HepG2 (cell line): ENCODE results near the gene CACNG8. TPM values are rescaled to one million over a fixed set of nuclear protein-coding genes. Genes with fewer than 3 reads are reported as not detected.

Experiments used
- ATAC-seq: fragments of 200-7000 bp; cut with Tn5 transposase; 3 replicates; pipeline ENCODE4 v1.9.1; 2020; ENCODE audit warnings: mild to moderate bottlenecking, moderate library complexity
- BruUV-seq: library from RNA; stranded (reverse); fragments of 400-500 nt; replicated peaks from 2 replicates; lab custom pipeline; 2021; lab: Mats Ljungman, UMichigan
- CTCF ChIA-PET: fragments of 300-600 bp; formaldehyde crosslinking; extraction: SDS; loops from one replicate; lab custom pipeline; 2021; ENCODE audit warnings: low total read pairs, inconsistent platforms, low intra/inter-chr PET ratio; lab: Yijun Ruan, JAX
- POLR2A ChIA-PET: fragments of 350-600 bp; sonication (Branson Sonifier 250); formaldehyde crosslinking; loops from one replicate; lab custom pipeline; 2020; ENCODE audit warnings: antibody characterized with exemption, inconsistent platforms; lab: Yijun Ruan, JAX
- DNase-seq: peaks from one replicate; pipeline ENCODE4 v3.0.0-alpha.2; 2015; ENCODE audit warnings: low spot score
- FAIRE-seq: peaks from 3 replicates; lab custom pipeline; 2011; peaks lifted over from hg19 to GRCh38; lab: Jason Lieb, UNC
- H2AFZ ChIP-seq: one replicate; pipeline ENCODE4 v1.6.1; 2011; ENCODE audit warnings: low read length, inconsistent platforms
- H3K27ac ChIP-seq: fragments of 300-600 bp; 3 replicates; pipeline ENCODE4 v1.8.0; 2011; ENCODE audit warnings: mixed run types, mild to moderate bottlenecking, mixed read lengths, low read length, inconsistent platforms; ENCODE audit not compliant: insufficient read depth; ENCODE audit errors: extremely low read length
- H3K27me3 ChIP-seq, 2 experiments: fragments of 200-600 bp in 1 of 2; 2 replicates in 1 of 2; 3 replicates in 1 of 2; pipeline versions ENCODE4 v1.6.0 to v1.8.0; 2011; ENCODE audit warnings: low read length in 2 of 2, mild to moderate bottlenecking in 2 of 2, moderate library complexity in 2 of 2, inconsistent platforms in 1 of 2; ENCODE audit not compliant: insufficient read depth in 2 of 2, control insufficient read depth in 1 of 2
- H3K36me3 ChIP-seq, 2 experiments: fragments of 200-600 bp in 1 of 2; replicated peaks in 1 of 2; 2 replicates in 1 of 2; 3 replicates in 1 of 2; pipeline versions ENCODE4 v1.5.1 to v1.8.0; 2011; ENCODE audit warnings: low read length in 2 of 2, inconsistent platforms in 1 of 2; ENCODE audit not compliant: insufficient read depth in 2 of 2, control insufficient read depth in 1 of 2
- H3K4me1 ChIP-seq: 2 replicates; pipeline ENCODE4 v1.5.1; 2012; ENCODE audit warnings: low read length, inconsistent platforms; ENCODE audit not compliant: insufficient read depth
- H3K4me2 ChIP-seq: 2 replicates; pipeline ENCODE4 v1.6.0; 2011; ENCODE audit warnings: low read depth, low read length, inconsistent platforms
- H3K4me3 ChIP-seq, 3 experiments: fragments of 200-600 bp in 1 of 3; sonication (generic), shearing (Covaris generic) in 1 of 3; replicated peaks in 1 of 3; 2 replicates each; pipeline ENCODE4 v1.5.1; 2011 to 2016; ENCODE audit warnings: low read length in 3 of 3, inconsistent platforms in 2 of 3, low read depth in 2 of 3, mild to moderate bottlenecking in 2 of 3, control low read depth in 1 of 3, mixed read lengths in 1 of 3; ENCODE audit not compliant: insufficient read depth in 1 of 3
- H3K79me2 ChIP-seq: one replicate; pipeline ENCODE4 v1.6.1; 2011; ENCODE audit warnings: low read length, inconsistent platforms; ENCODE audit not compliant: insufficient read depth
- H3K9ac ChIP-seq: 2 replicates; pipeline ENCODE4 v1.6.0; 2011; ENCODE audit warnings: mild to moderate bottlenecking, low read depth, low read length, inconsistent platforms; ENCODE audit not compliant: insufficient read depth
- H3K9me3 ChIP-seq: 2 replicates; pipeline ENCODE4 v1.5.1; 2012; ENCODE audit warnings: mild to moderate bottlenecking, low read length
- H4K20me1 ChIP-seq: 2 replicates; pipeline ENCODE4 v1.6.0; 2011; ENCODE audit warnings: inconsistent platforms, mild to moderate bottlenecking, low read length, moderate library complexity; ENCODE audit not compliant: insufficient read depth
- BRD4 ChIP-seq: sonication (generic); formaldehyde crosslinking; IDR thresholded peaks from 2 replicates; pipeline ENCODE4 v1.4.0; 2020; ENCODE audit warnings: missing genetic modification reagents
- CCDC6 ChIP-seq: sonication (generic); formaldehyde crosslinking; IDR thresholded peaks from 2 replicates; pipeline ENCODE4 v1.8.1; 2022; ENCODE audit warnings: mild to moderate bottlenecking, missing genetic modification reagents, moderate library complexity
- ISL2 ChIP-seq: sonication (generic); formaldehyde crosslinking; IDR thresholded peaks from 2 replicates; pipeline ENCODE4 v1.5.0; 2020; ENCODE audit warnings: missing genetic modification reagents
- NCOA1 ChIP-seq: sonication (generic); formaldehyde crosslinking; IDR thresholded peaks from 2 replicates; pipeline ENCODE4 v1.9.0; 2021; ENCODE audit warnings: missing genetic modification reagents
- RAD21 ChIP-seq: fragments of 450-650 bp; formaldehyde crosslinking; IDR thresholded peaks from 2 replicates; pipeline ENCODE4 v1.5.0; 2020; ENCODE audit warnings: mild to moderate bottlenecking
- RCOR2 ChIP-seq: IDR thresholded peaks from 2 replicates; pipeline ENCODE4 v1.6.1; 2016; ENCODE audit warnings: missing biosample characterization, missing genetic modification reagents
- TGIF2 ChIP-seq: IDR thresholded peaks from 2 replicates; pipeline ENCODE4 v1.6.1; 2016; ENCODE audit warnings: control low read depth, missing compliant biosample characterization
- ZNF205 ChIP-seq: IDR thresholded peaks from 2 replicates; pipeline ENCODE4 v1.6.1; 2018; ENCODE audit warnings: missing biosample characterization, missing genetic modification reagents
- ZNF557 ChIP-seq: sonication (generic); formaldehyde crosslinking; IDR thresholded peaks from 2 replicates; pipeline ENCODE4 v1.4.0; 2020; ENCODE audit warnings: missing genetic modification reagents
- ZNF83 ChIP-seq: sonication (generic); formaldehyde crosslinking; IDR thresholded peaks from 2 replicates; pipeline ENCODE4 v1.4.0; 2020; ENCODE audit warnings: missing genetic modification reagents, mild to moderate bottlenecking, borderline replicate concordance
- WGBS: methylation state at CpG from one replicate; pipeline ENCODE4 v1.1.6; 2017; ENCODE audit warnings: low lambda C conversion rate; 5-methylcytosine and 5-hydroxymethylcytosine counted together
- in situ Hi-C: cut with HindIII; loops from 2 replicates; pipeline ENCODE4 v1.10.0; 2017; ENCODE audit warnings: low pct_unique_long_range_greater_than_20kb; ENCODE audit not compliant: extremely low pct_ligation_motif_present
- intact Hi-C: fragments of 100-400 bp; cut with micrococcal nuclease; formaldehyde crosslinking; loops from one replicate; pipeline ENCODE4 v1.10.0; 2022; ENCODE audit not compliant: unreplicated experiment
- polyA plus RNA-seq, 8 experiments: library from polyadenylated mRNA; depleted of rRNA in 3 of 8; stranded (reverse) in 7 of 8; unstranded in 1 of 8; fragments of >200 nt; fragmentation: Illumina TruSeq in 4 of 8; extraction: Trizol in 4 of 8; gene quantifications; 2 replicates each; pipeline versions ENCODE4 v1.2.1 to v1.2.3, GENCODE V29; 2011 to 2016; ENCODE audit warnings: low read depth in 4 of 8, missing spikeins in 1 of 8, mixed read lengths in 1 of 8; ENCODE audit not compliant: insufficient read depth in 1 of 8
- total RNA-seq, 5 experiments: library from RNA; depleted of rRNA; stranded (reverse); fragments of >200 nt; fragmentation: Illumina TruSeq; extraction: Trizol; gene quantifications; 2 replicates each; pipeline ENCODE4 v1.2.3, GENCODE V29; 2016; ENCODE audit warnings: low read depth in 1 of 5
- TF ChIP-seq, protein P1 (sequence below): sonication (generic); formaldehyde crosslinking; IDR thresholded peaks from 2 replicates; pipeline ENCODE4 v1.4.0; 2020; ENCODE audit warnings: missing genetic modification reagents, borderline replicate concordance

CACNG8 gene
- total and polyA plus RNA-seq, 2 of the 13 experiments (the other 11 are each of a cell fraction or from before 2014, with no cell fraction given) = not detected

DNA sequence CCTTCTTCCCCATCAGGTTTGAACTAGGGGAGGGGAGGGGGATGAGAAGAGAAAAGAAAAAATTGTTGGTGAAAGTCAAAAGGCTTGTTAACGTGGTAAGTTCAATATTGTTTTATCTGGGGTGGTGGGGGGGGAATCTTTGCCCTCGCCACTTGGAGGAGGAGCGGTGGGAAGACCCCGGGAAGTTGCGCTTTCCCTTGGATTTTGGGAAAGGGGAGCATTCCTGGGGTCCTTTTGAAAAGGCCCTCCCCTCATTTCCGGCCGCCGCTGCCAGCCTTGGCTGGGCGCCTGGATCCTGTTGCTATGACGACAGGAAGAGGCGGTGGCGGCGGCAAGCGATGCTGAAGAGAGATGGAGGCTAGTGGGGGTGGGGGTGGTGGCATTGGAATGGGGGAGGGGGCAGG lies 4.6 kb upstream of the CACNG8 start:
- H3K4me1 ChIP-seq = no peaks in the 10 kb centered on the region
- ChIA-PET POLR2A (no interaction called here), CTCF (no interaction called here)
- in situ Hi-C loops (no loop called here), intact Hi-C loops (no loop called here)
- no peaks in the 10 kb centered on the region for H4K20me1 ChIP-seq
- H3K27me3 ChIP-seq = peaks cover 4 to 32% of the 10 kb centered on the region in 2 experiments; a peak in 4 of 5 replicates
- no peak overlapping the region for H3K9ac ChIP-seq
- no peak overlapping the region for H2AFZ ChIP-seq
- H3K36me3 ChIP-seq = no peaks in the 10 kb centered on the region
- WGBS = 35% methylated on average over 14 of the region's 14 CpGs
- no TSS peak for BruUV-seq
- no peak overlapping the region for H3K27ac ChIP-seq
- no peak for TF ChIP-seq ZNF557
- TF ChIP-seq ZNF205 (CRISPR knock-in tag) = no peak
- TF ChIP-seq, protein P1, sequence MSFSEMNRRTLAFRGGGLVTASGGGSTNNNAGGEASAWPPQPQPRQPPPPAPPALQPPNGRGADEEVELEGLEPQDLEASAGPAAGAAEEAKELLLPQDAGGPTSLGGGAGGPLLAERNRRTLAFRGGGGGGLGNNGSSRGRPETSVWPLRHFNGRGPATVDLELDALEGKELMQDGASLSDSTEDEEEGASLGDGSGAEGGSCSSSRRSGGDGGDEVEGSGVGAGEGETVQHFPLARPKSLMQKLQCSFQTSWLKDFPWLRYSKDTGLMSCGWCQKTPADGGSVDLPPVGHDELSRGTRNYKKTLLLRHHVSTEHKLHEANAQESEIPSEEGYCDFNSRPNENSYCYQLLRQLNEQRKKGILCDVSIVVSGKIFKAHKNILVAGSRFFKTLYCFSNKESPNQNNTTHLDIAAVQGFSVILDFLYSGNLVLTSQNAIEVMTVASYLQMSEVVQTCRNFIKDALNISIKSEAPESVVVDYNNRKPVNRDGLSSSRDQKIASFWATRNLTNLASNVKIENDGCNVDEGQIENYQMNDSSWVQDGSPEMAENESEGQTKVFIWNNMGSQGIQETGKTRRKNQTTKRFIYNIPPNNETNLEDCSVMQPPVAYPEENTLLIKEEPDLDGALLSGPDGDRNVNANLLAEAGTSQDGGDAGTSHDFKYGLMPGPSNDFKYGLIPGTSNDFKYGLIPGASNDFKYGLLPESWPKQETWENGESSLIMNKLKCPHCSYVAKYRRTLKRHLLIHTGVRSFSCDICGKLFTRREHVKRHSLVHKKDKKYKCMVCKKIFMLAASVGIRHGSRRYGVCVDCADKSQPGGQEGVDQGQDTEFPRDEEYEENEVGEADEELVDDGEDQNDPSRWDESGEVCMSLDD = no peak
- no peak for TF ChIP-seq RAD21 (CRISPR knock-in tag)
- no peak for TF ChIP-seq ISL2 (CRISPR knock-in tag)
- TF ChIP-seq NCOA1 (CRISPR knock-in tag) = no peak
- TF ChIP-seq ZNF83 (CRISPR knock-in tag) = no peak
- TF ChIP-seq RCOR2 (CRISPR knock-in tag) = no peak
- TF ChIP-seq BRD4 (CRISPR knock-in tag) = no peak
- no peak for TF ChIP-seq TGIF2 (CRISPR knock-in tag)
- TF ChIP-seq CCDC6 = no peak
- H3K9me3 ChIP-seq = no peaks in the 10 kb centered on the region
- no peak overlapping the region for H3K4me3 ChIP-seq
- no peak for ATAC-seq
- no peak overlapping the region for H3K4me2 ChIP-seq
- FAIRE-seq = no peak
- no peak for DNase-seq
- H3K79me2 ChIP-seq = no peaks in the 10 kb centered on the region
